HG02884 (cell line): ENCODE measurements around the gene PPP4R2.
"Not testable (repeated sequence)": the region's sequence is repeated elsewhere in the genome, so short reads cannot be mapped to it uniquely, and the experiment has no call there.

Experiments used
- ATAC-seq: cut with Tn5 transposase; IDR thresholded peaks from one replicate; pipeline ENCODE4 v1.9.1; 2021; ENCODE audit warnings: mild to moderate bottlenecking, moderate library complexity; ENCODE audit not compliant: unreplicated experiment

The PPP4R2 gene

DNA sequence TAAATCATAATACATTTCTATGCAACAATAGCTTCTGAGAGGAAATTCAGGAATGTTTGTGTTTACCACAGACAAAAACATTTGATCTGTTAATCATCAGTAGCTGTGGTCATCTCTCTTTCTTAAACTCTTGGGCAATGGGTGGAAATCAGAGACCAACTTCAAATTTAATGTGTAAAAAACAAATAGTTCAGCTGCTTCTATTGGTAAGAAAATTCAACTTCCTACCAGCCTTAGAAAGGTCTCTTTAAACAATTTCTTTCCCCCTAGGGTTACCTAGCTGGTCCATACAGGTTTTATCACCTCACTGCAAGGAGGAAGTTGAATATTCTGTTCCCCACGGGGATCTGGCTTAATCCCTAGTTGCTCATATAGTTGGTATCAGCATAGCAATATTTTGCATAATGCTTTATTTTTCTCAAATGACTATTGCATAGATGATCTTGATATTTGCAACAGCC, 20.3 kb upstream of the PPP4R2 start:
- ATAC-seq: no peak

DNA sequence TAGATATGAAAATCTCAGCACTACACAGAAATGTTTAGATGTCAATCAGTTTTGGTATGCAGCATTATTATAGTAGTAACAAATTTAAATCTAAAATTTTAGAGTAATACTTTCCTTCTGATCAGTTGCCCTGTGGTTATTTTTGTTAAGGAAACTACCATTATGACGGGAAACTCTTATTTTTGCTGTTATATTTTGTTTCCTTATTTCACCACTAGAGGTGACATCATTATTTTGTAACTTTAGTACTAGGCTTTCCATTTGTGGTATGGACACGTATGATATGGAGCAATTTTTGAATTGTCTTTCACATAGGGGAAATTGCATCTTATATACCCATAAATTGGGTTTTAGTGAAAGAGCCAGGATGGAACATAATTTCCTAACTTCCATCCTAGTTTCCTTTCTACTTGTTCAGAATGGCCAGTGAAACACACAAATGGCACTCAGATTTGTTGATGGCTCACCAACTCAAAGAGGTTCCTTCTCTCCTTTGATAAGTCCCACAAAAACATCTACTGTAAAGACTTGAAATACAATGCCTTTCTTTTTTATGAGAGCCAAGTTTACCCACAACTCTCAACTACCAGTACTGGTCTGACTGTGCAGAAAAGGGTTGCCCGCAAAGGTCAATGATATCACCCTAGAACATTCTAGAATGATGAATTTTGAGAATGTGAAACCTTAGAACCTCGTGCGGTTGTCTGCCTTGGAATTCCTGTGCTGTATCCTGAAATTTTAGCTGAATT, 19.4 kb upstream of the PPP4R2 start:
- peak; percentile 60 for ATAC-seq

DNA sequence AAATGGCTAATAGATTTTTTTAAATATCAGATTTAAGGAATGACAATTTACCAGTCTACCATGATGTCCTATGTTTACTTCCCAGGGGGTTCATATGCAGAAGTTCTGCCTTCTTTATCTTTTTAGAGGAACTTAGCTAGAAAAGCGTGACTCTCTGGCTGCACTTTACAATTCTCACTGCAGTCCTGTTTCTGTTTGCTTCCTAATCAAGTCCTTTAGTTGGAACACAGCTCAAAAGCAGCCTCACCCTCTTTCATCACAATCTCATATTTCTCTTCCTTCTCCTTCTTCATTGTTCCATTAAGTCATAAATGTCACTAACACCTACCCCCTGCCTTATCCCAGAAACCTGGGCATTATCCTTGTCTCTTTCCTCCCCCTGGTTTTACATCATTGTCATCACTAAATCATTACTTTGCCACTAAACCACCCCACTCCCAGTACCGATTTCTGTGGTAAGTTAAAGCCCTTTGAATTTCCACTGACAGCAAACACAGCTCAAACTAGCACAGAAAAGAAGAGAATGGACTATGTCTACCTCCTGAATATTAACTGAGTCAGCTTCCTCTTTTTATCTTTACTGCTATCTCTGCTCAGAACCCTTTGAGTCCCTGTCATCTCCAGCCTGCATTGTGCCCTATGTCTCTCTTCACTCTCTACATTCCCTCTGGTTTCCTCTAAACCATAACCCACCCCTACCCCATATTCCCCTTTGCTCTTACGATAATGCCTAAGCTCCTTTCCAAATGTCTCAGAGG, 13.8 kb upstream of the PPP4R2 start:
- ATAC-seq: no peak

DNA sequence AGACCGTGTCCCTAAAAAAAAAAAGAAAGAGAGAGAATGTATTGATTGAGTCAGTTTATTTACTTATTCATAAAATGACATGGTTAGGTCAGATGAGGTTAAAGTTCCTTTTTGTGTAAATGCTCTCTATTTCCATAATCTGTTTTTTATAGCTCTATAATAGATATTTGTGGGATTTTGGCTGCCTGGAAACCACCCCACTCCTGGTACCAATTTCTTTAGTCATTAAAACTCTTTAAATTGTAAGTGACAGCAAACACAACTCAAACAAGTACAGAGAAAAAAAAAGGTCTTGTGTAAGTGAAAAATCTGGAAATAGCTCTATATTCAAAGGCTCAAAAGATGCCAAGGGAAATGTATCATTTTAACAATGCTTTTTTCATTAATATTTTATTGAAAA, 11.0 kb upstream of the PPP4R2 start:
- no peak for ATAC-seq

DNA sequence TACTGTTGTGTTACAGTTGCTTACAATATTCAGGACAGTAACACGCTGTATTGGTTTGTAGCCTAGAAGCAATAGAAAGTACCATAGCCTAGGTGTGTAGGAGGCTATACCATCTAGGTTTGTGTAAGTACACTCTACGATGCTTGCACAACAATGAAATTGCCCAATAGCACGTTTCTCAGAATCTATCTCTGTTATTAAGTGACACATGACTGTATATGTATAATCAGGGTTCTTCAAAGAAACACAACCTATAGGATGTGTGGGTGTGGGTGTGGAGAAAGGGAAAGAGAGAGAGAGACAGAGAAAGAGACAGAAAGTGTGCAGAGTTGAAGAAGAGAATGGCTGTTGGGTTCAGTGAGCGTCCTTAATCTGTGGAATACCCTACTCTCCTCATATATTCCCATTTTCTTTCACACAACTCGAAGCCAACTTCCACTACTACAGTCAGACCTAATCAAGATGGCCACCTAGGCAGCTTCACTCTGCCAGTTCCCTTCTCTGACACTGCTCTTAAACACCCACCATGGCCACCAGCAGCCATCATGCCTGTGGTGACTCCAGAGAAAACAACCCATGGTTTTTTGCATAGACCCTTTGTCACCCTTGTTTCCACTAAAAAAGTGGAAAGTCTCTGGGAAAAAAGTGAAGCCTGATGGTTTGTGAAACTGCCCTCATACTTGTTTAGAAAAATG, 5.8 kb upstream of the PPP4R2 start:
- ATAC-seq: no peak

DNA sequence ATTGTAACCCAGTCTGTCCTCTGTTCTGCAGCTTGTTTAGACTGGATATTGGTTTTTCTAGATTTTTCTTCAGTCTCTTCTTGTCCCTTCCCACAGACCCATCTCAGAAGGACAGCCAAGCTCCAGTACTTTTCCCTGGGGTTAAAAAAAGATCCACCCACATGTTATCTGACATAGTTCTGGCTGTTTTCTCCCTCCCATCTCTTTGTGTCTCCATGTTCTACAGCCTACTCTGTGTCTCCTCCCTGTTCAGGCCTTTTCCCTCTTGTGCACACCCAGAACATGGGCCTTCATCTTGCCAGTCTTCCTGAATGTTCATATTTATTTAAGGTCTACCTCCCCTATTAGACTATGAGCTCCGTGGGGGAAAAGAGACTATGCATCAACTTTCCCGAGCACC, 5.1 kb upstream of the PPP4R2 start:
- ATAC-seq: no peak

DNA sequence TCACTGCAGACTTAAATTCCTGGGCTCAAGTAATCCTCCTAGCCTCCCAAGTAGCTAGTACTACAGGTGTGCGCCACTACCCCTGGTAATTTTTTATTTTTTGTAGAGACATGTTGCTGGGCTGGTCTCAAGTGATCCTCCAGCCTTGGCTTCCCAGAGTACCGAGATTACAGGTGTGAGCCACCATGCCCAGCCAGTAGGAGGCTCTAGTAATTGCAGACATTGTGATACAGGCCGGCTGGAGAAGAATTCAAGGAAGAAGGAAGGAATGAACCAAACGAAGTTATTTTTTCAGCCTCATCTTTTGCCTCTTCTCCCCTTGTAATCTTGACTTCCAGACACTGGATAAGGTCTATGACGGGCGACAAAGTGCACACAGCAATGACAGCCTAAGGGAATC, 3.2 kb upstream of the PPP4R2 start:
- no peak for ATAC-seq

DNA sequence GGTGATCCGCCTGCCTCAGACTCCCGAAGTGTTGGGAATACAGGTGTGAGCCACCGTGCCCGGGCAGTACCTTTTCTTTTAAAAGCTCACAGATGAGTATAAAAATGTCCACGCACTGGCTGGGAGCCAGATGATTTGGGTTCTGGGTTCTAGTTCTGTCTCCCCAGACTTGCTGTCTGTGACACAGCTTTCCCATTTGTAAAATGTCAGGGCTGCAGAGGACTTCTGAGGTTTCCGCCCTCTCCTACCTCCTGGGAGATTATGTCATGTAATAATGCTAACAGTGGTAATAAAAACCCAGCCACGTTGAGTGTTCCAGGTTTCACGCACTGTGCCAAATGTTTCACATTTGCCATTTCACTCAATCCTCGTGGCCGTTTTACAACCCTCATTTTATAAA, 1.3 kb upstream of the PPP4R2 start:
- no peak for ATAC-seq

DNA sequence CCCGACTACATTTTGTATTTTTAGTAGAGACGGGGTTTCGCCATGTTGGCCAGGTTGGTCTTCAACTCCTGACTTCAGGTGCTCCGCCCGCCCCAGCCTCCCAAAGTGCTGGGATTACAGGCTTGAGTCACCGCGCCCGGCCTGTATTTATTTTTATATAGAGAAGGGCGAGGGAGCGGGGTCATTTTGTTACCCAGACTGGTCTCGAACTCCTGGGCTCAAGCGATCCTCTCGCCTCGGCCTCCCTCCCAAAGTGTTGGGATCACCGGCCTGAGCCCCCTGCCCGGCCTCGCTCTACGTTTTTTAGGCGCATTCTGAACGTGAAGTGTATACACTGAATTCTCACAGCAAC, 514 bp upstream of the PPP4R2 start:
- no peak for ATAC-seq

DNA sequence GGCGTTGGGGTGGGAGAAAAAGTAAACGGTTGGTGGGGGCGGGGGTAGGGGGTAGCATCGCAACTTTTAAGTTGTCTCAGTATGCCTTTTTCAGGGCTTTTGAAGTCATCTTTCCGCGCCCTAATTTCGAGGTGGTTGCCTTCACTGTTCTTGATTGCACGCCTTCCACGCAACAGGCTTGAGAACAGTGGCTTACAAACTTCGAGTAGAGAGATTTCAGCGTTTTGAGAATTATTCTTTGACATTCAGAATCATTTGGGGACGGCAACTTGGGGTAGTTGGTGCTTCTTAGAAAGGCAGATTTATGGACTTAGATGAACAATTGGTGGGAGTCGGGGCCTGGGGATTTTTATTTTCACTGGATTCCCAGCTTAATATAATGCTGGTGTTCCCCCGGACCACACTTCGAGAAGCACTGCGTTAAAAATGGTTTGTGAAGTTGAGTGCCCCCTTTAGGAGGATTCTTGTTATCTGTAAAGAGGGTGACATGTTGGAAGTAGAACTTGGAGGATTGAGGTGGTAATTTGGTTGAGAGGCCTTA, 880 bp downstream of the PPP4R2 start:
- ATAC-seq: peak; percentile 1

DNA sequence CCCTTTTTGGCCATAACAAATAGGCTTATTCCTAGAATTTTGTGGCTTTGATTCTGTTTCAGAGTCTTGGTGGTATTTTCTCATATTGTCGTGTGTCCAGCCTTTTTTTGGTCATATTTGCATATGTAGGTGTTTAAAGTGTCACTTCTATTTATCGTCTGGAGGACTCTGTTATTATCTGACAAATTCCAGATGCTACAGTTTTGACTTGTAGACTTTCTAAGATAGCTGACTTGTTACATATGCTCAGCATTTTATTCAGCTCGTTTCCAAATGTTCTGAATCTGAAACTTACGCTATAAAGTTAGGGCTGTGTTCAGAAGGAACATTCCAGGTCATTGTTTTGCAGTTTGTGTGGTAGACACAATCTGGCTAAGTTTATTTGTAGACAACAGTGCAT, 1.9 kb downstream of the PPP4R2 start:
- ATAC-seq: no peak

DNA sequence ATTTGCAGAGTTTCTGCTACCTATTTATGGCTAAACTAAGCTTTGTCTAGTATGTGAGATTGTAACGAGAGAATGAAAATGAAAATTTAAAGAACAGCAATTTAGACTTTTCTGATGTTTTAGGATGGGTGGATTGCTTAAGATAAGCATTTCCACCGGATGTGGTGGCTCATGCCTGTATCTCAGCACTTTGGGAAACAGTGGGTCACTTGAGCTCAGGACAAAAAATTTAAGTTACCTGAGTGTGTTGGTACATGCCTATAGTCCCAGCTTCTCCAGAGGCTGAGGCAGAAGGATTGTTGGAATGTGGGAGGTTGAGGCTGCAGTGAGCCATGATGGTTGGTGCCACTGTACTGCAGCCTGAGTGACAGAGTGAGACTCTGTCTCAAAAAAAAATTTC, 3.3 kb downstream of the PPP4R2 start:
- no peak for ATAC-seq

DNA sequence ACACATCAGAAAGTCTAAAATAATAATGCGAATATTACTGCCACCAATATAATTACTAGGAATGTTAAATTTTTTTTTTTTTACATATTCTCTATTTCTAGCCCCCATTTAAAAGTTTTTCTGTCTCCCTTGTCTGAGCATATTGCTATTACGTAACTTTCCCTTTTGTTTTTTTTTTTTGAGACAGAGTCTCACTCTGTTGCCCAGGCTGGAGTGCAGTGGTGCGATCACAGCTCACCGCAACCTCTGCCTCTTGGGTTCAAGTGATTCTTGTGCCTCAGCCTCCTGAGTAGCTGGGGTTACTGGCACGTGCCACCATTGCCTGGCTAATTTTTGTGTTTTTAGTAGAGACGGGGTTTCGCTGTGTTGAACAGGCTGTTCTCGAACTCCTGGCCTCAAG, 6.4 kb downstream of the PPP4R2 start:
- not testable (repeated sequence) for ATAC-seq

DNA sequence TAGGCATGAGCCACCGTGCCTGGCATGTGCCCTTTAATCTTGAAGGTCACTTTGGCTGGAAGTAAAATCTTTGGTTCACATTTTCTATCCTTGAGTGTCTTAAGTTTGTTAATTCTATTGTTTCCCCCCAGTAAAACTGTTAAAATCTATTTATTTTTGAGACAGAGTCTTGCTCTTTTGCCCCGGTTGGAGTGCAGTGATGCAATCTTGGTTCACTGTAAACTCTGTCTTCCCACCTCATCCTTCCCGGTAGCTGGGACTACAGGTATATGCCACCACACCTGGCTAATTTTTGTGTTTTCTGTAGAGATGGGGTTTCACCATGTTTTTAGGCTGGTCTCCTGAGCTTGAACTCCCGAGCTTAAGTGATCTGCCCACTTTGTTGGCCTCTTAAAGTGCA, 7.7 kb downstream of the PPP4R2 start:
- no peak for ATAC-seq

DNA sequence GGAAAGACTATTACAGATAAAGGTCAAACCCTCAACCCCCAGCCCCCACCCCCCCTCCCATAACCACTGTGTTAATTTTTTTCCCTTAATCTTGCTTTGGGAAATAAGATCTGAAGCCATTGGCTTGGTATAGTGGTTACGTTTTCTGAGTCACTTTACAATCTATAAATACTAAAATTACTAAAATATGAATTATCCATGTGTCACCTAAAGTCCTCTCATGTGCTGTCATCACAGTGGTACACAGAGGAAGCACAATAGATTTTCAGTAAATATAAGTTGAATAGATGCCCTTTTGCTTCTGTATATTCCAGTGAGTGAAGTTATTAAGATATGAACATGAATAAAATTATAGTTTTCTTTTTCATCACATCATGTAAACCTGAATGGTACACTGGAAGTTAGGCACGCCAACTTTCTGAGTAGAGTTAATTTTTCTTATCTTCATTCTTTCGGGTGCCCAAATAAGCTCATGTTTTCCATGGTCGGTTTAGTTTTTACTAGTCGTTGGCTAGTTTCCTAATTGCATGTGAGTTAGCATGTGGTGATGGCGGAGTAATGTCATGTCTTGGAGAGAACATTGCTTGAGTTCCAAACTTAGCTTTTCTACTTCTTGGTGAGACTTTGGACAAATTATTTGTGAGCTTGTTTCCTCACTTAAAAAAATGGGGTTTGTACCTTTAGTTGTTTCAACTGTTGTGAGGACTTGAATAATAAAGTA, 11.5 kb downstream of the PPP4R2 start:
- no peak for ATAC-seq

DNA sequence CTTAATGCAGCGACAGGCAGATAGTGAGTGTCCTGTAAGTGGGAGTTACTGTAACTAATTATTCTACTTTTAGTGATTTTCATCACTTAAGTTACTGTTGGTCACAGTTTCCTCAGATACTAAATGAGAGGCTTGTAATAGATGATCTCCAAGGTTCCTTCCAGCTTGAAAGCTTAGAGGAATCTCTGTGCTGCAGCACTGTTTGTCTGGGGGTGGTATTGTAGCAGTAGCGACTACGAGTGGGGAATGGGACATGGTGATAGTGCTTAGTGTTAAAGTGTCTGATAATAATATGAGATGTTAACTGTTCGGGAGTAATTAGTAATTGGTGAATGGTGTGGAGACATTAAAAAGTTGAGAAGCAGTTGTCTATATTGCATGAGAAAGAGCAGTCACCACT, 12.4 kb downstream of the PPP4R2 start:
- ATAC-seq: no peak

DNA sequence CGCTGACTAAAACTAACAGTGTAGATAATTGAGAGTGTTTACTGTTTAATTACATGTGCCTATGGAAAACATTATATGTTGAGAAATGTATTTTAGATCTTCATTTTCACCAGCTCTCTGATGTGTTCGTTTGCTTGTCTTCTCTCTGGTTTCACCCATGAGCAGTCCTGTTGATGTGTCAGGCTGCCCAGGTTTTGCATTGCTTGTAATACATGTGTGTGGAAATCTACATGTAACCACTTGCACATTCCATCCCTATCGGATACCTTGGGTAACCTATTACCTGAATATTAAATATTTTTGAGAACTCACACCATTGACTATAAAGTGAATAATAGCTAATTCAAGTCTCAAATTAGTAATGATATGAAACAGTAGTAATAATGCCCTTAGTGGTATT, 13.1 kb downstream of the PPP4R2 start:
- no peak for ATAC-seq

DNA sequence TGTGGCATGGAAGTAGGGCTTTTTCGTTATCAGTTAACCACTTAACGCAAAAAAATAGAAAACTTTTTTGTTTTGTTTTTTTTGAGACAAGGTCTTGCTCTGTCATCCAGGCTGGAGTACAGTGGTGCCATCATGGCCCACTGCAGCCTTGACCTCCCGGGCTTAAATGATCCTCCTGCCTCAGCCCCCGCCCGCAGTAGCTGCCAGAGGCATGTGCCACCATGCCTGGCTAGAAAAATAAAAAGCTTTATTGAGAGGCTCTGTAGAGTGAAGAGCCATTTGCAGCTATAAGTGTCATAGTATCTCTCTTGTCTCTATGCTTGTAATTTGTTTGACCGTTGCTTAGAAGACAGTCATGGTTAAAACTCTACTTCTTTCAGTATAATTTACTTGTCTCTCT, 13.5 kb downstream of the PPP4R2 start:
- ATAC-seq: no peak

DNA sequence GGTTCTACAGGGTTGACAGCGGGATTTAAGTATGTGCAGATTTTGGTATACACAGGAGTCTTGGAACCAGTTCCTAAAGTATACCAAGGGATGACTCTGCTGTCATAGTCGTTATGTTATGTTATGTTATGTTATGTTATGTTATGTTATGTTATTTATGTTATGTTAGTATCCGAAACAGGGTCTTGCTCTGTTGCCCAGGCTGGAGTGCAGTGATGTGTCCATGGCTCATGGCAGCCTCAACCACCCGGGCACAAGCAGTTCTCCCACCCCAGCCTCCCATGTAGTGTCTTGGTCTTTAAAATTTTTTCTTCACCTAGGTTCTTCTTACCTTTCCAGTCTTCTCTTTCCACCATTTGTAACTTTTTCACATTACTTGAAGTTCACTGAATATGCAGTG, 21.7 kb downstream of the PPP4R2 start:
- ATAC-seq: no peak

DNA sequence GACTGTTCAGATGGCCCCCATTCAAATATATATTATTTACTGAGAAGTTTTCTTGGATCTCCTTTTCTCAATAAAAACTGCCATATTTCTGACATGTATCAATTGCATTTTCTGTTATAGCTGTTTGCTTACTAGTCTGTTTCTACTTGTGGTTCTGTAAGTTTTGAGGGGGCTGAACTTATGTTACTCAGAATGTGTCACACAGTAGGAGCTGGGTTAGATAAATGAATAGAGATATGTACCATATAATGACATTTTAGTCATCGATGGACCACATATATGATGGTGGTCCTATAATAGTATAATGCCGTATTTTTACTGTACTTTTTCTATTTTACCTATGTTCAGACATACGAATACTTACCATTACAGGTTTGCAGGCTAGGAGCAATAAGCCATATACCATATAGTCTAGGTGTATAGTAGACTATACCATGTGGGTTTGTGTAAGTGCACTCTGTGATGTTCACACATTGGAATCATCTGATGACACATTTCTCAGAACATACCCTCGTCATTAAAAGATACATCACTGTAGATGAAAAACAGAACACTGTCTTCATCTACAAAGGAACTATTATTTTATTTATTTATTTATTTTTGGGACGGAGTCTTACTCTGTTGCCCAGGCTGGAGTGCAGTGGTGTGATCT, 22.3 kb downstream of the PPP4R2 start:
- ATAC-seq: no peak
